Lower leg skin (tissue), 4 donors: ENCODE data around the gene BCS1L. TPM values are rescaled to one million over a fixed set of nuclear protein-coding genes. Genes with fewer than 3 reads are reported as not detected.

Source experiments
- DNase-seq, 2 donors: peaks; one replicate each; pipeline ENCODE4 v3.0.0-alpha.2; 2019; ENCODE audit warnings: low spot score in 2 of 2
- H3K4me3 ChIP-seq: fragments of 200-600 bp; sonication (generic); 2 replicates; pipeline ENCODE4 v1.5.1; 2017; ENCODE audit warnings: mild to moderate bottlenecking, low read depth; ENCODE audit not compliant: poor library complexity, severe bottlenecking
- CTCF ChIP-seq, 3 donors: fragments of 450-650 bp; IDR thresholded peaks; one replicate each; pipeline ENCODE4 v1.5.1; 2016; ENCODE audit warnings: antibody characterized with exemption in 3 of 3, mild to moderate bottlenecking in 3 of 3, moderate library complexity in 2 of 3
- POLR2A ChIP-seq, 2 donors: fragments of 450-650 bp; IDR thresholded peaks; one replicate each; pipeline ENCODE4 v1.6.1; 2016 to 2017; ENCODE audit warnings: antibody characterized with exemption in 2 of 2, mild to moderate bottlenecking in 1 of 2, moderate library complexity in 1 of 2
- WGBS, 2 donors: methylation state at CpG; one replicate each; pipeline ENCODE4 v1.1.5; 2018; 5-methylcytosine and 5-hydroxymethylcytosine counted together
- intact Hi-C: fragments of 100-400 bp; cut with DNase I; formaldehyde crosslinking; loops from one replicate; pipeline ENCODE4 v1.15.0; 2023; ENCODE audit warnings: low total_unique reads
- total RNA-seq, 4 donors: library from RNA; depleted of rRNA; stranded (reverse); fragments of >200 nt; gene quantifications; one replicate each; pipeline ENCODE4 v1.1.0, GENCODE V29; 2016

BCS1L gene
- 10 to 100 TPM; 19.1 to 45.0 (median 31.5) TPM for total RNA-seq

- intact Hi-C loops, result no loop called here
- DNase-seq, result peak; percentile 91 to 98
- peak within 1 kb of the TSS; percentile 58 for H3K4me3 ChIP-seq
- TF ChIP-seq POLR2A (IDR thresholded peaks at IDR 0.05) (no peak), CTCF (IDR thresholded peaks at IDR 0.05) (no peak)
- 0 to 1% methylated on average over 44 to 49 of the region's 49 CpGs for WGBS, 2 donors
Observed at GRCh38 chr2:218659258-218659987, at the start of gene BCS1L, which contains the start of gene ZNF142. Gene BCS1L (plus strand): TSS chr2:218659683. CDS start chr2:218660988, 1,305 bp downstream. Gene ZNF142 (minus strand): TSS chr2:218659623. CDS start chr2:218656429, 3,194 bp downstream.

- no peak overlapping the region for H3K4me3 ChIP-seq
- no peak for DNase-seq
- intact Hi-C loops, result no loop called here
- TF ChIP-seq POLR2A (IDR thresholded peaks at IDR 0.05) (no peak), CTCF (IDR thresholded peaks at IDR 0.05) (no peak)
- WGBS, 2 donors, result 76 to 82% methylated on average over 6 of the region's 6 CpGs
Observed at GRCh38 chr2:218615868-218616315, 43.6 kb upstream of the BCS1L start.

- DNase-seq, result no peak
- WGBS, 2 donors, result 92 to 94% methylated on average over 9 of the region's 9 CpGs
- no peak overlapping the region for H3K4me3 ChIP-seq
- intact Hi-C loops, result no loop called here
- TF ChIP-seq POLR2A (IDR thresholded peaks at IDR 0.05), result no peak
- TF ChIP-seq CTCF (IDR thresholded peaks at IDR 0.05), result no peak
Observed at GRCh38 chr2:218618102-218618860, 41.2 kb upstream of the BCS1L start.

GRCh38 chr2:218621007-218621406, 38.5 kb upstream of the BCS1L start:
- 72 to 82% methylated on average over 7 of the region's 7 CpGs for WGBS, 2 donors
- H3K4me3 ChIP-seq, result no peak overlapping the region
- DNase-seq, result no peak
- intact Hi-C loops, result loop anchor here (10.0 kb wide), 1 partner anchor 1816 kb away; no protein-coding TSS in a partner anchor
- TF ChIP-seq CTCF (IDR thresholded peaks at IDR 0.05), result no peak
- TF ChIP-seq POLR2A (IDR thresholded peaks at IDR 0.05), result no peak

- intact Hi-C loops, result loop anchor here (10.0 kb wide), 1 partner anchor 1818 kb away; no protein-coding TSS in a partner anchor
- H3K4me3 ChIP-seq, result no peak overlapping the region
- TF ChIP-seq POLR2A (IDR thresholded peaks at IDR 0.05) (no peak), CTCF (IDR thresholded peaks at IDR 0.05) (no peak)
- no peak for DNase-seq
- WGBS, 2 donors, result 64 to 73% methylated on average over 7 of the region's 7 CpGs
Observed at GRCh38 chr2:218622606-218623365, 36.7 kb upstream of the BCS1L start.
